Hepatocyte (in vitro differentiated cells): Measurements from ENCODE around the gene MUC5AC. TPM values are rescaled to one million over a fixed set of nuclear protein-coding genes. Genes with fewer than 3 reads are reported as not detected.

Source experiments
- DNase-seq: peaks from one replicate; pipeline ENCODE4 v3.0.0-alpha.2; 2016; ENCODE audit warnings: low spot score
- H2AFZ ChIP-seq: fragments of 200-600 bp; sonication (generic); 2 replicates; pipeline ENCODE4 v1.6.0; 2016; ENCODE audit warnings: antibody characterized with exemption, mild to moderate bottlenecking
- H3K27ac ChIP-seq: fragments of 200-600 bp; sonication (generic); 2 replicates; pipeline ENCODE4 v1.5.1; 2016; ENCODE audit warnings: mild to moderate bottlenecking
- H3K27me3 ChIP-seq: fragments of 200-600 bp; sonication (generic); 2 replicates; pipeline ENCODE4 v1.6.1; 2016
- H3K36me3 ChIP-seq: fragments of 200-600 bp; sonication (generic); replicated peaks from 2 replicates; pipeline ENCODE4 v1.5.1; 2016; ENCODE audit warnings: low read depth; ENCODE audit not compliant: insufficient read depth
- H3K4me1 ChIP-seq: fragments of 200-600 bp; sonication (generic); 2 replicates; pipeline ENCODE4 v1.5.1; 2016; ENCODE audit warnings: mild to moderate bottlenecking, moderate library complexity; ENCODE audit not compliant: insufficient read depth
- H3K4me2 ChIP-seq: fragments of 200-600 bp; sonication (generic); 2 replicates; pipeline ENCODE4 v1.6.0; 2016
- H3K4me3 ChIP-seq: fragments of 200-600 bp; sonication (generic); 2 replicates; pipeline ENCODE4 v1.5.1; 2016; ENCODE audit warnings: mild to moderate bottlenecking
- H3K79me2 ChIP-seq: fragments of 200-600 bp; sonication (generic); 2 replicates; pipeline ENCODE4 v1.6.0; 2017; ENCODE audit warnings: mild to moderate bottlenecking
- H3K9me2 ChIP-seq: fragments of 200-600 bp; sonication (generic); replicated peaks from 2 replicates; pipeline ENCODE4 v1.6.0; 2017; ENCODE audit warnings: mild to moderate bottlenecking; ENCODE audit not compliant: insufficient read depth
- H3K9me3 ChIP-seq: fragments of 200-600 bp; sonication (generic); 2 replicates; pipeline ENCODE4 v1.5.1; 2016; ENCODE audit warnings: low read depth, mild to moderate bottlenecking
- H4K20me1 ChIP-seq: fragments of 200-600 bp; sonication (generic); 2 replicates; pipeline ENCODE4 v1.6.0; 2016; ENCODE audit warnings: mild to moderate bottlenecking; ENCODE audit not compliant: insufficient read depth, poor library complexity, severe bottlenecking
- EZH2 ChIP-seq: fragments of 200-600 bp; sonication (generic); IDR thresholded peaks from 2 replicates; pipeline ENCODE4 v1.6.1; 2016; ENCODE audit warnings: antibody characterized with exemption, mild to moderate bottlenecking, borderline replicate concordance
- EZH2phosphoT487 ChIP-seq: fragments of 200-600 bp; sonication (generic); IDR thresholded peaks from one replicate; pipeline ENCODE4 v1.6.1; 2018; ENCODE audit warnings: antibody characterized with exemption, mild to moderate bottlenecking, low read depth, moderate library complexity; ENCODE audit not compliant: unreplicated experiment, severe bottlenecking
- WGBS: methylation state at CpG from one replicate; pipeline ENCODE4 v1.1.6; 2016; ENCODE audit warnings: low lambda C conversion rate; ENCODE audit errors: missing lambda C conversion rate; 5-methylcytosine and 5-hydroxymethylcytosine counted together
- polyA plus RNA-seq: library from polyadenylated mRNA; unstranded; fragments of >200 nt; fragmentation: Nextera tagmentation; extraction: Ambion mirVana; gene quantifications from 2 replicates; pipeline ENCODE4 v1.2.1, GENCODE V29; 2016
- total RNA-seq: library from RNA; depleted of rRNA; stranded (reverse); fragments of >200 nt; gene quantifications from 2 replicates; pipeline ENCODE4 v1.2.3, GENCODE V29; 2014
- TF ChIP-seq, protein P1 (sequence below): fragments of 200-600 bp; sonication (generic); IDR thresholded peaks from 2 replicates; pipeline ENCODE4 v1.5.1; 2016; ENCODE audit warnings: antibody characterized with exemption, mild to moderate bottlenecking; ENCODE audit not compliant: poor library complexity

Gene MUC5AC
- total and polyA plus RNA-seq, 2 experiments from 2014 or later: 0.07 to 0.08 TPM

DNA sequence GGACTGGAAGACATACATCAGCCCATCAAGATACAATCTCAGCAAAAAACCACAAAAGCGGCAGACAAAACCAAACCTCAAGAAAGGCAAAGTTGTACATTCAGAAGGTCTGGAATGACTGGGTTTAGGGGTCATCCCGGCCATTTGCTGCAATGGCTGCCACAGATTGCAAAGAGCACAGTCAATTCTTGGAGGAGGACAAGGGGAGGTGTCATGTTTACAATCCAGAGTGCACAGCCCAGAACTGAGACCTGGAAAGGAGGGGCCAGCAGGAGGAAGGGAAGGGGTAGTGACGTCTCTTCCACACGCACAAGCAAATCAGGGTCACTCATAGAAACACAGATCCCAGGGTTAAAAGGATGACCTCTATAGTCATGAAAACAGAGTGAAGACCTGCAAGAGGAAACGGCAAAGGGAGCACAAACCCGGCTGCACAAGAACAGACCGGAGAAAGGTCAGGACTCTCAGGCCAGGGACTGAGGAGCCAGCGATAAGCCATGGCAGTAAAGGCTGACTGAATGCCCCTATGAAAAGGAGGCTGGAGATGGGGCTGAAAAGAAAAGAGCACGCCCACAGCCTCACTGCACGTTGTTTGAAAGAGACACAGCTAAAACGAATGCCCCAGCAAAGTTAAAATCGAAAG is 18.2 kb upstream of the MUC5AC start:
- Histone ChIP-seq H2AFZ (no peak overlapping the region), H4K20me1 (no peaks in the 10 kb centered on the region), H3K9me2 (no peaks in the 10 kb centered on the region), H3K27me3 (no peaks in the 10 kb centered on the region), H3K4me3 (no peak overlapping the region), H3K36me3 (no peaks in the 10 kb centered on the region), H3K9me3 (peaks cover 4% of the 10 kb centered on the region), H3K27ac (no peak overlapping the region), H3K4me2 (no peak overlapping the region), H3K79me2 (no peaks in the 10 kb centered on the region), H3K4me1 (no peaks in the 10 kb centered on the region)
- DNase-seq: no peak
- 67% methylated on average over 12 of the region's 12 CpGs for WGBS
- TF ChIP-seq EZH2phosphoT487 (no peak), EZH2 (no peak)
- TF ChIP-seq, protein P1, sequence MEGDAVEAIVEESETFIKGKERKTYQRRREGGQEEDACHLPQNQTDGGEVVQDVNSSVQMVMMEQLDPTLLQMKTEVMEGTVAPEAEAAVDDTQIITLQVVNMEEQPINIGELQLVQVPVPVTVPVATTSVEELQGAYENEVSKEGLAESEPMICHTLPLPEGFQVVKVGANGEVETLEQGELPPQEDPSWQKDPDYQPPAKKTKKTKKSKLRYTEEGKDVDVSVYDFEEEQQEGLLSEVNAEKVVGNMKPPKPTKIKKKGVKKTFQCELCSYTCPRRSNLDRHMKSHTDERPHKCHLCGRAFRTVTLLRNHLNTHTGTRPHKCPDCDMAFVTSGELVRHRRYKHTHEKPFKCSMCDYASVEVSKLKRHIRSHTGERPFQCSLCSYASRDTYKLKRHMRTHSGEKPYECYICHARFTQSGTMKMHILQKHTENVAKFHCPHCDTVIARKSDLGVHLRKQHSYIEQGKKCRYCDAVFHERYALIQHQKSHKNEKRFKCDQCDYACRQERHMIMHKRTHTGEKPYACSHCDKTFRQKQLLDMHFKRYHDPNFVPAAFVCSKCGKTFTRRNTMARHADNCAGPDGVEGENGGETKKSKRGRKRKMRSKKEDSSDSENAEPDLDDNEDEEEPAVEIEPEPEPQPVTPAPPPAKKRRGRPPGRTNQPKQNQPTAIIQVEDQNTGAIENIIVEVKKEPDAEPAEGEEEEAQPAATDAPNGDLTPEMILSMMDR: no peak

DNA sequence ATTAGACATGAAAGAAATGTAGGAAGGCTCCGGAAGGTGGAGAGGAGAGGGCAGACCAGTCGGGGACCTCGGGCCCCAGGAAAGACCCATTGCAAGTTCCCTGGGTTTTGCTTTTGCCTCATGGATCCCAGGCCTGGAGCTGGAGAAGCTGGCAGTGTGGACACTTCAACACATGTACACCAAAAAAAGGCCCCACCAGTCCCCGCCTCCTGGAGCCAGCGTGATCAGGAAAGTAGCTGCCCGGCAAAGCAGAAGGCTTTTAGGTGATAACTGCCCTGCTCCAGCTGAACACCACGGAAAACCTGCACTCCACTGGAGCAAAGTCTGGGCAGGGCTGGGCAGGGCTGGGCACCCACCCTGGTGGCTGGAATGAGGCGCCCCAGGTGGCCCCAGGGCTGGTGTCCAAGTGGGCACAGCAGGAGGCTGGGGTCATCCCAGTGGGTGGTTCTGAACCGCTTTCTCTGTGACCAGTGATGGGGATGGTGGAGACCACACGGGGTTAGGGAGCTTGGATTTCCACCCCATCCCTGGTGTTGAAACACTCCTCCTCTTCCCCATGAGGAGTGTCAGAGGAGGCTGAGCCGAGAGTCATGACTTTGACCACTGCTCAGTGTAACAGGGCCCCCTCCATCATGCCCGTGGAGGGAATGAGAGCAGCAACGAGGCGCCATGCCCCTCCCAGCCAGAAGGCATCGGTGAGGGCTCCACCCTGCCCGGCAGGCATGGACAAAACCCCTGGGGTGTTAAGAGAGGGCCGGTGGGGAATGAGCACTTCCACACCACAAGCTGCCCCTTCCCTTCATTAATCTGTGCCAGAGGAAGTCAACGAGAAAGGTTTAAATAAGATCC is 16.9 kb upstream of the MUC5AC start:
- Histone ChIP-seq H3K27me3 (no peaks in the 10 kb centered on the region), H3K4me2 (no peak overlapping the region), H3K27ac (no peak overlapping the region), H3K36me3 (no peaks in the 10 kb centered on the region), H3K79me2 (no peaks in the 10 kb centered on the region), H3K4me3 (no peak overlapping the region), H4K20me1 (no peaks in the 10 kb centered on the region), H3K9me3 (peaks cover 4% of the 10 kb centered on the region), H3K4me1 (no peaks in the 10 kb centered on the region), H3K9me2 (no peaks in the 10 kb centered on the region), H2AFZ (no peak overlapping the region)
- 81% methylated on average over 16 of the region's 18 CpGs for WGBS
- no peak for TF ChIP-seq EZH2
- DNase-seq: no peak

DNA sequence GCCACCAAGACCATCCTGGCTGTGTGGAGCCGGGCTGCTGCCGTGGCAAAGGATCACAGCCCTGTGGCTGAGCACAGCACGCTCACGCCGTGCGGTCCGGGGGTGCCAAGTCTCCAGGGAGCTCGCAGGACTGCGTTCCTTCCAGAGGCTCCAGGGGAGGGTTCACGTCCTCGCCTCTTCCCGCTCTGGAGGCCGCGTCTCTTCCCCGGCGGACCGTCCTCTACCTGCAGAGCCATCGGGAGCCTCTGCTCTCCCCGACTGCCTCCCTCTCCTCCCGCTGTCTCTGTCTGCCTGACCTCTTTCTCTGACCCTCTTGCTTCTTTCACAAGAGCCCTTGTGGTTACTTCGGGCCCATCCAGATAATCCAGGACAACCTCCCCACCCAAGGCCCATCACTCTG is 11.4 kb upstream of the MUC5AC start:
- H3K27me3 ChIP-seq: no peaks in the 10 kb centered on the region
- no peak overlapping the region for H2AFZ ChIP-seq
- no peaks in the 10 kb centered on the region for H3K36me3 ChIP-seq
- no peak for DNase-seq
- H3K4me1 ChIP-seq: peaks cover 2% of the 10 kb centered on the region
- TF ChIP-seq EZH2 (no peak), EZH2phosphoT487 (no peak)
- TF ChIP-seq, protein P1: no peak
- H3K4me3 ChIP-seq: no peak overlapping the region
- no peak overlapping the region for H3K27ac ChIP-seq
- H4K20me1 ChIP-seq: no peaks in the 10 kb centered on the region
- no peaks in the 10 kb centered on the region for H3K9me2 ChIP-seq
- H3K79me2 ChIP-seq: no peaks in the 10 kb centered on the region
- no peak overlapping the region for H3K4me2 ChIP-seq
- H3K9me3 ChIP-seq: peaks cover 4% of the 10 kb centered on the region
- 90% methylated on average over 21 of the region's 21 CpGs for WGBS

DNA sequence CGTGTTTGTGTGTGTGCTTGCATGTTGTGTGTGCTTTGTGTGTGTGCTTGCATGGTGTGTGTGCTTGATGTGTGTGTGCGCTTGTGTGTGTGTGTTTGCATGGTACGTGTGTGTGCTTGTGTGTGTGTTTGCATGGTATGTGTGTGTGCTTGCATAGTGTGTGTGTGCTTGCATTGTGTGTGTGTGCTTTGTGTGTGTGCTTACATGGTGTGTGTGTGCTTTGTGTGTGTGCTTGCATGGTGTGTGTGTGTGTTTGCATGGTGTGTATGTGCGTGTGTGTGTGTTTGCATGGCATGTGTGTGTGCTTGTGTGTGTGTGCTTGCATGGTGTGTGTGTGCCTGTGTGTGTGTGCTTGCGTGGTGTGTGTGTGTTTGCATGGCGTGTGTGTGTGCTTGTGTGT is 10.0 kb upstream of the MUC5AC start:
- no peaks in the 10 kb centered on the region for H3K79me2 ChIP-seq
- TF ChIP-seq, protein P1: no peak
- TF ChIP-seq EZH2phosphoT487: no peak
- no peak overlapping the region for H3K4me2 ChIP-seq
- no peaks in the 10 kb centered on the region for H3K27me3 ChIP-seq
- H3K27ac ChIP-seq: no peak overlapping the region
- H3K4me1 ChIP-seq: peaks cover 9% of the 10 kb centered on the region
- DNase-seq: no peak
- H3K9me3 ChIP-seq: no peaks in the 10 kb centered on the region
- no peaks in the 10 kb centered on the region for H3K9me2 ChIP-seq
- no peak overlapping the region for H2AFZ ChIP-seq
- no peaks in the 10 kb centered on the region for H4K20me1 ChIP-seq
- whole genome bisulfite sequencing: 95% methylated on average over 3 of the region's 6 CpGs
- H3K36me3 ChIP-seq: no peaks in the 10 kb centered on the region
- H3K4me3 ChIP-seq: no peak overlapping the region
